ENCODE measurements around the gene DIS3L2.
"Not testable (repeated sequence)": the region's sequence is repeated elsewhere in the genome, so short reads cannot be mapped to it uniquely, and the experiment has no call there.

DIS3L2 gene

DNA sequence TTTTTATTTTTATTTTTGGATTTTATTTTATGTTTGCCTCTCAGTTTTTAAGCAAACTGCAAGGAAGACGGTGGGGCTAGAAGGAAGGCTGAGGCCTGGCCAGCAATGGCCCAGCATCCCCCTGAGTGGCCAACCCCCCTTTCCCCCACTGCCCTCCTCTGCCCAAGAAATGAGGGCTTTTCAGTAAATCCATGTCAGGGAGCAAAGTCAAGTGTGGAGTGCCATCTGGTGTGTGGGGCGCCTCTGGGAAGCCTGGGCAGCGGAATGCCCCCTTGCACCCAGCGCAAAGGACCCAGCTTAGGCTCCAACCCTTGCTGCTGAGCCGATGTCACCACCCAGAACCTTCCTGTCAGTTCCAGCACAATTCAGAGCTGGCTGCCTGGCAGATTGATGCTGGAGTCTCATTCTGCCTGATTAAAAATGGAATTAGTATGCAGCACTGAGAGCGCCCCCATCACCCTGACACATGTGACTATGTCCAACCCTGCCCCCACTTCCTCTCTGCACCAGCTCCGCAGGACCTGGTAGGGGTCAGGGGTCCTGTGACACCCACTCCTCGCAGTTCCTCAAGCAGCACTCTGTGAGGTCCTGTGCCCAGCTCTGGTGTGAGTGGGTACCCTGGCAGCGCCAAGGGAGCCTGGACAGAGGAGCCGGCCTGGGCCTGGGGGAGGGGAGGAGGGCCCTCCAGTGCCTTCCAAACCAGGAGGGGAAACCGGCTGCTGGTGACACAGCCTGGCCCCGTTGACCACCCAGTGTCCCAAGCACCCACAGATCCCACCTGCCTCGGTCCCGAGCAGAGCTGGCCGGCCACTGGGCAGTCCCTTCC is 407.8 kb downstream of the DIS3L2 start:
- no peak for DNase-seq (ENCODE audit: low spot score)

DNA sequence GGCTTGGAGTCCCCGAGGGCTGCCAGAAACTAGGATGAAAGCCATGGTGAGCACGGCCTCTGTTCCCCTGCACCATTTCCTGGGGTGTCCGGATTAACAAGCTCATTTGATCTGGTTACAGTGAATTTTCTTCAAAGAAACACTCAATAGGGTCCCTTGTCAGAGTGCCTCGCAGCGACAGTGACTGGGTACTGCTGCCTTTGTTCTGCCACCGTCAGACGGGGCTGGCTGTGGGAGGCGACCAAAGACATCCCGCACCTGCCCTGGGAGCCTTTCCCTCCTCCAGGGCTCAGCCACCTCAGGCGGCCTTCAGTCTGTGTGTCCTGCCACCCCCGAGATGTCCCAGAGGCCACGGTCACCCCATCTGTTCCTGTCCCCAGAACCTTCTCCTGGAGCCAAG is 408.5 kb downstream of the DIS3L2 start:
- not testable (repeated sequence) for DNase-seq (ENCODE audit: low spot score)

DNA sequence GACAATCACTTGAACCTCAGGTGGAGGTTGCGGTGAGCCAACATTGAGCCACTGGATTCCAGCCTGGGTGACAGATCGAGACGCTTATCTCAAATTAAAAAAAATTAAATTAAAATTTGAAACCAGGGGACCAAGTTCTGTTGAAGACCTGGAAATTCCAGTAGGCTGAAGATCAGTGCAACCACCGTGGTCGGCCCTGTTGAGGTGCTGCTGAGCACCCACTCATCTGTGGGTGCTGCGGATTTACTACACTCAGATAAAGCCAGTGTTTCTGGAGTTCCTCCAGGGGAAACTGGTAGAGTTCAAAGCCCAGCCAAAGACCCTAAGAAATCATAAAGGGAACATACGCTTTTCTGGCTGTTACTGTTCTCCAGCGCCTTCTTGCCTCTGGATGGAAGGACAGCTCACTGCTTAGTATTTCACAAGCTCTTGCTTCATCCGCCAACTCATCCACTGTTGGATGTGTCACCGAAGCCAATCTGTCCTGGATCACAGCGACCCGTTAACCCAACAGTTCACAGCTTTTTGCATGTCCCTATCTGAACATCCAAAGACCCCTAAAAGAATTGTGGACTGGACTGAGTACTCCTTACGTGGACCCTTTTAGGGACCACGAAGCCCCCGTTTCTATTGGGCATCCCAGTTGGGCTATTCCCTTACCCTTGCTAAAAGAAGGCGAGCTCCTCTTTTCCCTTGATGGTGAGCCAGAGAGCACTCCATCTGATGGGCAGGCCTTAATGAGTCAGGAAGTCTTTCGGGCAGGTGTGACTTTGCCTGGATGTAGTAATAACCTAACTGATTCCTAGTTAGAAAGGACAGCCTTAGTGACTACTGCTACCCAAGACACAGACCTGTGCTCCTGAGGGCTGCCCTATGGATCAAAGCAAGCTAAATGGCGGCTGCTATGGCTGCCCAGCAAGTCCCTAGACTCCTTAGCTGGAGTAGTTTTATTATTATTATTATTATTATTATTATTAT is 411.0 kb downstream of the DIS3L2 start:
- no peak for DNase-seq (ENCODE audit: low spot score)

DNA sequence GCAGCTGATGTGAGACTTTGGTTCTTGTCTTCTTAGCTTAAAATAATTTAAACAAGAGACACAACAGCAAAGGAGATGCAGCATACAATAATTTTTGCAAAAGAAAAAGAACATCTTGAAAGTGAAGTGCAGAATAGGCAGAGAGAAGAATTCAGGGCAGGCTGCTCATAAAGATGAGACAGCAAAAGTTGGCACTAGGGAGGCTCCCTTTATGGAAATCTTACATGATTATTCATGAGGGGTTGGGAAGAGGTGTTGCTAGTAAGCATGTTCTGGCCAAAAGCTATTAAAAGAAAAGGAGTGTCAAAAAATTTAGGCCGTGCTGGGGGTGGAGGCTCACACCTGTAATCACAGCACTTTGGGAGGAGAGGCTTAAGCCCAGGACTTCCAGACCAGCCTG is 412.8 kb downstream of the DIS3L2 start:
- DNase-seq (ENCODE audit: low spot score) = no peak

DNA sequence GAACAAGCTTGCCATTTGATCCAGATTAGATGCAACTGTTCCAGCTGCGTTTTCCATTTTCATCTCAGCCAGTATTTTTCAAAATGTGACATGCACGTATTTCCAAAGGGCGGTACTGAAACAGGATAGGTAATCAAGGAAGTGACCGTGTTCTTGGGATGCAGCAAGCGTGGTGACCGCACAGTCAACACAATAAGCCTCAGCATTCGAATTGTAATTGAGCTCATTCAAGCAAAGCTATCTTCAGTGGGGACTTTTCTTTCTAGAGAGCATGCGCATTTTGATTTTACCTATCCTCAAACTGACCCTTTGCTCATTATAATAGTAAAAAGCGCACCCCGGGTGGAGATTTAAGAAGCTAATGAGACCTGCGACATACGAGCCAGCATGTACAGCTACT is 413.7 kb downstream of the DIS3L2 start:
- DNase-seq (ENCODE audit: low spot score) = no peak

DNA sequence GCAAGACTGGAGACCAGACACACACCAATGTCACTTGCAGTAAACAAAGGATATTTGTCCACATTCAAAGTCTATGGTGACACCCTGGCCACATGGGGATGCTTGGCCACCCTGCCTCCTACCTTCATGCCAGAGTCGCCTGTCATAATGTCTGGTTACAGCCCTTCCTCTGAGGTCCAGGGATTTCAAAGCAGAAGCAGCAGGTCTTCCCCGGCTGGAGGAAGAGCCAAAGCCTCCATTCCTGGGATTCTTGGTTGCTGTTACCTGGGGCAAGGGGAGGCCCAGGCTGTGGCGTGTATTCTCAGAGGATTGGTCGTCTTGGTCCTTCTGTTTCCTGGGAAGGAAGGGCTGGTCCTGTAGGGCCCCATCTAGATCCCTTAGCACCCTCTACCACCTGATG is 414.7 kb downstream of the DIS3L2 start:
- DNase-seq (ENCODE audit: low spot score) = no peak

DNA sequence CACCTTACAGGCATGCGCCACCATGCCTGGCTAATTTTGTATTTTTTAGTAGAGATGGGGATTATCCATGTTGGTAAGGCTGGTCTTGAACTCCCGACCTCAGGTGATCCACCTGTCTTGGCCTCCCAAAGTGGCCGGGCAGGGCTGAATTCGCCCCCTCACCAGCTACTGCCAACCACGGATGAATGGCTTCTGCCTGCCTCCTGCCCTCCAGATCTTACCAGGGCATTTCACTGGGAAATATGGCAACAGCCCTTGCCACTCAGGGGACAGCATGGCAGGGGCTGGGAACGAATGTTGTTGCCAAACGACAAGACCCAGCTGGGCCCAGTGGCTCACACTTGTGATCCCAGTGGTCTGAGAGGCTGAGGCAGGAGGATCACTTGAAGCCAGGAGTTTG is 415.2 kb downstream of the DIS3L2 start:
- DNase-seq (ENCODE audit: low spot score) = no peak

DNA sequence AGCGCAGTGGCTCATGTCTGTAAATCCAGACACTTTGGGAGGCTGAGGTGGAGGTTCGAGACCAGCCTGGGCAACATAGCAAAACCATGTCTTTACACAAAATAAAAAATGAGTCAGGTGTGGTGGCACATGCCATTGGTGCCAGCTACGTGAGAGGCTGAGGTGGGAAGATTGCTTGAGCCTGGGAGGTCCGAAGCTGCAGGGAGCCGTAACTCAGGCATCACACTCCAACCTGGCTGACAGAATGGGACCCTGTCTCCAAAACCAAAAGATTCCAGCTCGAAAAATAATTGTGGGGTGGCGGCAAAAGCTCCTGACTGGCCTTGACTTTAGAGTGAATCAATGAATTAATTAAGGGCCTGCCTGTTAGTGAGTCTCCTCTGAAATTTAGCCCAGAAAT is 415.8 kb downstream of the DIS3L2 start:
- DNase-seq (ENCODE audit: low spot score) = no peak

DNA sequence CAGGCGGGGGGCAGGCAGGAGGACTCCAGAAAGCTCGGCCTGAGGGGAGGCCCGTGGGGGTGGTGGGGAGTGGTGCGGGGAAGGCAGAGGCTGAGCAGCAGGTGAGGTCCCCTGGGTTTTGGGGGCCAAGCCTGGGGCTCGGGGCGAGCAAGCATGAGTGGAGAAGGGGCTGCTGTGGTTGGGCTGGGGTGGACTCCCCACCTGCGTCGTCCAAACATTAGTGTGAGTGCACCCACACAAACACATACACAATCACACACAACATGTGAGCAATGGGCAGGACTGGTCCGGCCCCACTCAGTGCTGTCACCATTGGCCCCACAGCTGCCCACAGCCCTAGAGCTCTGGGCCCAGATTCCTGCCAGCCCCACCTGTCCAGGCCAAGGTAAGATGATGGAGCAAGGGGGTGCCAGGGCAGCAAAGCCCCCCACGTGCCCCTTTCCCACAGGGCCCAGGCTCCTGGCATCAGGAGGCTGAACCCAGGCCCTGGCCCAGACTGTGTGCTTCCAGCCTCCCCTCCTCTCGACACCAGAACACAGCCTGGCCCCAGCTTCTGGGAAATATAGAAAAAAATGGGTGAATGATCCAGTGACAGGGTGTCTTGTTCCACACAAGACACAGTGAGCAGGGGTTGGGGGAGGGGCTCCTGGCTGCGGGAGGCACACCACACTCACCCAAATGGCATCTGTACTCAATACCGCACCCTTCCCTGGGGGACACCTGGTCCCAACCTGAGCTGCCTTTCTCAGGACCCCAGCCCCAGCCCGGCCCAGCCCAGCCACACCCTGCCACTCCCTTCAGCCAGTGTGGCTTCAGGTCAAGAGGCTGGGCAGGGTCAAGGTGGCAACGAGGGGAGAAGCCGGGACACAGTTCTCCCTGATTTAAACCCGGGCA is 416.6 kb downstream of the DIS3L2 start:
- DNase-seq (ENCODE audit: low spot score) = no peak

DNA sequence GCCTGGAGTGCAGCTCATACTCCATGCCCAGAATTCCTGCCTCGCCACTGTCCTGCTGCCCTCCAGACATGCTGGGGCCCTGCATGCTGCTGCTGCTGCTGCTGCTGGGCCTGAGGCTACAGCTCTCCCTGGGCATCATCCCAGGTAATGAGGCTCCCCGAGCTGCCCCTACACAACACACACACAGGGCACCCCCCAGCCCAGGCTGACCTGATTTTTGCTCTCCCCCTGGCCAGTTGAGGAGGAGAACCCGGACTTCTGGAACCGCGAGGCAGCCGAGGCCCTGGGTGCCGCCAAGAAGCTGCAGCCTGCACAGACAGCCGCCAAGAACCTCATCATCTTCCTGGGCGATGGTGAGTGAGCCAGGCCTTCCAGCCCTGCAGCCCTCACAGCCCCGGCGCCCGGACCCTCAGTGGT is 417.2 kb downstream of the DIS3L2 start, which contains the start of gene ALPP:
ALPP (plus strand) TSS at position 17 of the 417 bp plus-strand sequence; CDS start at position 69, 52 bp downstream.
- not testable (repeated sequence) for DNase-seq (ENCODE audit: low spot score)

DNA sequence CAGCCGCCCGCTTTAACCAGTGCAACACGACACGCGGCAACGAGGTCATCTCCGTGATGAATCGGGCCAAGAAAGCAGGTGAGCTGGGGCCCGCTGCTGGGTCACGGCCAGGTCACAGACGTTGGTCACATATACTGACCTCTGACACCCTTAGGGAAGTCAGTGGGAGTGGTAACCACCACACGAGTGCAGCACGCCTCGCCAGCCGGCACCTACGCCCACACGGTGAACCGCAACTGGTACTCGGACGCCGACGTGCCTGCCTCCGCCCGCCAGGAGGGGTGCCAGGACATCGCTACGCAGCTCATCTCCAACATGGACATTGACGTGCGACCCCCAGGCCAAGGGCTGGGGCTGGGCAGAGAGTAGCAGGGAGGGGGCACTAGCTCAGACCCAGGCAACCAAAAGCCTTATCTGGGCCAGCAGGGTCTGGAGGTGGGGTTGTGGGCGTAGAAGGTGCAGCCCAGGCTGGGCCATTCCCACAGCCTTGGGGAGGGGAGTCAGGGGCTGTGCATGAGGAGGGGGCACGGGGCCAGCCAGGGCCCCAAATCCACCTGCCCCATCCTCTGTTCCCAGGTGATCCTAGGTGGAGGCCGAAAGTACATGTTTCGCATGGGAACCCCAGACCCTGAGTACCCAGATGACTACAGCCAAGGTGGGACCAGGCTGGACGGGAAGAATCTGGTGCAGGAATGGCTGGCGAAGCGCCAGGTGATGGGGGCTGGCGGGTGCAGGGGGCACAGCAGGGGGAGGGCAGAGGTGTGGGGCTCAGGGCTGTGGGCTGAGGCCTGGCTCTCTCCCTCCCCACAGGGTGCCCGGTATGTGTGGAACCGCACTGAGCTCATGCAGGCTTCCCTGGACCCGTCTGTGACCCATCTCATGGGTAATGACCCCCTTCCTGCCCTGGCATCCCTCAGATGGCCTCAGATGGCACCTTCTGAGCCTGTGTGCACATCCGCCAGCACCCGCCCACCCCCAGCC is 418.4 kb downstream of the DIS3L2 start:
- DNase-seq (ENCODE audit: low spot score) = not testable (repeated sequence)

DNA sequence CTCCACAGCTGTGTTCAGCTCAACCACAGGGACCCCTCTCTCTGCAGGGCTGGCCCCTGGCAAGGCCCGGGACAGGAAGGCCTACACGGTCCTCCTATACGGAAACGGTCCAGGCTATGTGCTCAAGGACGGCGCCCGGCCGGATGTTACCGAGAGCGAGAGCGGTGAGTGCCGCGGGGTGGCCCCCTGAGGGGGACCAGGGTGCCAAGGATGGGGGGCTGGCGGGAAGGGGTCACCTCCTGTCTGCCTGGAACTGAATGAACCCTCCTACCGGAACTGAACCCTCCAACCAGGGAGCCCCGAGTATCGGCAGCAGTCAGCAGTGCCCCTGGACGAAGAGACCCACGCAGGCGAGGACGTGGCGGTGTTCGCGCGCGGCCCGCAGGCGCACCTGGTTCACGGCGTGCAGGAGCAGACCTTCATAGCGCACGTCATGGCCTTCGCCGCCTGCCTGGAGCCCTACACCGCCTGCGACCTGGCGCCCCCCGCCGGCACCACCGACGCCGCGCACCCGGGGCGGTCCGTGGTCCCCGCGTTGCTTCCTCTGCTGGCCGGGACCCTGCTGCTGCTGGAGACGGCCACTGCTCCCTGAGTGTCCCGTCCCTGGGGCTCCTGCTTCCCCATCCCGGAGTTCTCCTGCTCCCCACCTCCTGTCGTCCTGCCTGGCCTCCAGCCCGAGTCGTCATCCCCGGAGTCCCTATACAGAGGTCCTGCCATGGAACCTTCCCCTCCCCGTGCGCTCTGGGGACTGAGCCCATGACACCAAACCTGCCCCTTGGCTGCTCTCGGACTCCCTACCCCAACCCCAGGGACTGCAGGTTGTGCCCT is 419.9 kb downstream of the DIS3L2 start:
- DNase-seq (ENCODE audit: low spot score) = not testable (repeated sequence)

DNA sequence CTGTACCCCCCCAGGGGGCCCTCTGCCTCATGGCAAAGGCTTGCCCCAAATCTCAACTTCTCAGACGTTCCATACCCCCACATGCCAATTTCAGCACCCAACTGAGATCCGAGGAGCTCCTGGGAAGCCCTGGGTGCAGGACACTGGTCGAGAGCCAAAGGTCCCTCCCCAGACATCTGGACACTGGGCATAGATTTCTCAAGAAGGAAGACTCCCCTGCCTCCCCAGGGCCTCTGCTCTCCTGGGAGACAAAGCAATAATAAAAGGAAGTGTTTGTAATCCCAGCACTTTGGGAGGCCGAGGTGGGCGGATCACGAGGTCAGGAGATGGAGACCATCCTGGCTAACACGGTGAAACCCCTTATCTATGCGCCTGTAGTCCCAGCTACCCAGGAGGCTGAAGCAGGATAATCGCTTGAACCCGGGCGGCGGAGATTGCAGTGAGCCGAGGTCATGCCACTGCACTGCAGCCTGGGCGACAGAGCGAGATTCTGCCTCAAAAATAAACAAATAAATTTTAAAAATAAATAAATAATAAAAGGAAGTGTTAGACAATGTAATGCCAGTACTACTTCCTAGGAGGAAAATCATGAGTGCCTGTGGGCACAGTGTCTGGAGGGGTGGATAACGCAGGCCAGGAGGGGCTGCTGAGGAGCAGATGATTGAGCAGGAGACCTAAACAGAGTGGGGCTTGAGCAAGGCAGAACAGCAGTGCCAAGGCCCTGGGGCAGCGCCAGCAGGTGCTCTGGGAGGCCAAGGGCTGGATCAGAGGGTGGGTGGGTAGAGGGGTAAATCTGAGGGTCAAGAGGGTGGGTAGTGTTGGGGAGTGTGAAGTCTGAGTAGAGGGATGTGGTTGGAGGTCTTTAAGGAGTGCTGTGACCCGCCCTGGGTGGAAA is 421.1 kb downstream of the DIS3L2 start:
- no peak for DNase-seq (ENCODE audit: low spot score)

DNA sequence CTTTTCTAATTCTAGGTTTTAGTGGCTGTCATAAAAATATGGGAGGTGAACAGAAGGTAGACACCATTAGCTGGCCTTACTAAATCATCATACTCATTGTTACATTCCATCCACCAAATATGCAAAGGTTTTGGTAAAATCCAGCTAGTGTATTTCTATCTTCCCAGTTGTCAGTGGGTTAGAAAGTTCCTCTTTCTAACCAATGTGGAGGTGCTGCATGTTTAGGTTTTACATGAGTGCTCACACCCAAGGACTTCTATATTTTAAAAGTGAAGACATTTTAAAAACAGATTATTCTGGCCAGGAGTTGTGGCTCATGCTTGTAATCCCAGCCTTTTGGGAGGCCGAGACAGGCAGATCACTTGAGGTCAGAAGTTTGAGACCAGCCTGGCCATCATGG is 423.0 kb downstream of the DIS3L2 start:
- DNase-seq (ENCODE audit: low spot score) = no peak

DNA sequence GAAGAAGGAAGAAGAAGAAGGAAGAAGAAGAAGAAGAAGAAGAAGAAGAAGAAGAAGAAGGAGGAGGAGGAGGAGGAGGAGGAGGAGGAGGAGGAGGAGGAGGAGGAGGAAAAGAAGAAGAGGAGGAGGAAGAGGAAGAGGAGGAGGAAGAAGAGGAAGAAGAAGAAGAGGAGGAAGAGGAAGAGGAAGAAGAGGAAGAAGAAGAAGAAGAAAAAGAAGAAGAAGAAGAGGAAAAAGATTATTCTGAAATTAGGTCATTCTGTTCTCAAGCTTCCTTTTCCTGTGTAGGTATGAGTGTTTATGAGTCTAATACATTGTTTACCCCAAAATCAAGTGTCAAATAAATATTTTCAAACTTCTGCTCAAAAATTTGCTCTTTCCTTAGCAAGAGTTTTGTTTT is 423.5 kb downstream of the DIS3L2 start:
- not testable (repeated sequence) for DNase-seq (ENCODE audit: low spot score)

DNA sequence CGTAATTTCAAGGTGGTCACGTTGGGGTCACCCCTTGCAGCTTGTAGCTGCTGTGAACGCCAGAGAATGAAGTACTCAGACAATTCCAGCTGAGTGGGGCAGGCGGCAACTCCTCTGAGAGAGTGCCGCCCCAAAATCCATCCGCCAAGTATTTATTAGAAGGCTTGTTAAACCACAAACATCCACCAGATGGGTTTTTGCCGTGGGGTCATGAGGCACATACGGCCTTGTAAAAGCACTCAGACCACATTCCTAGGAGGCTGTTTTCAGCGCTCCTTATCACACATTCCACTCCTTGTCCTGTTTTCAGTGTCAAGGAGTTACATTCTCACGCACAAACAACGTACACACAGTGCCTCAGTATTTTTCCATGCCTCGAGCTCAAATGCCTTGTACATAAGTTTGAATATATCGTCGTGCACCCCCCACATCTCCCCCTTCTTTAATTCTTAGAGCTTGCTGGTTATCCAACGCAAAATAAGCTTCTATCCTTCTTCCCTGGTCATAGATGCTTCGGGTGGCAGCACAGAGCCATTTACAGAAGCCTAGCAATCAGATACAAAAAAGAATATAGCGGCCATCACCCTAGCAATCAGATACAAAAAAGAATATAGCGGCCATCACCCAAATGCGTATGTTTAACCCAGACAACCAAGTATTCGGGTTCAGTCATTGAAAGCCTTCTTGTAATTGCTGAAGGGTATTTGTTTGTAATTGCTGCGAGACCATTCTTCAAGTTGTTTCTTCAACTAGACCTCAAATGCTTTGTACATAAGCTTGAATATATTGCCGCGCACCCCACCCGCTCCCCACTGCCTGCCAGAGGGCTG is 424.4 kb downstream of the DIS3L2 start:
- no peak for DNase-seq (ENCODE audit: low spot score)

DNA sequence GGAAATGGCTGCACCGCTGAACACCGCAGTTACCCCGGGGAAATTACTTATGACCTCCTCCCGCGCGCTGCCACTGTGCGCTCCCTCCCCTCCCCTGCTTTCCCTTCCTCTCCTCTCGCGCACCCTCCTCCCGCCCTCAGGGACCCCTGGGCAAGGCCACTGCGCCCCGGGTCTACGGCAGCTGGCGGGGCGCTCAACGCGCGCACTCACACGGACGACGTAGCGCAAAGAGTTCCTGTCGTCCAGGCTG is 424.9 kb downstream of the DIS3L2 start:
- DNase-seq (ENCODE audit: low spot score) = no peak
